GM12878 (cell line): ENCODE measurements around the gene RALGAPA2. TPM values are rescaled to one million over a fixed set of nuclear protein-coding genes. Genes with fewer than 3 reads are reported as not detected.

Source experiments
- ETV6 ChIP-seq, 2 experiments: fragments of 450-650 bp in 1 of 2; IDR thresholded peaks in 1 of 2; conservative IDR thresholded peaks in 1 of 2; 2 replicates each; pipeline ENCODE4 v1.6.1; 2014; ENCODE audit warnings: antibody characterized with exemption in 1 of 2, borderline replicate concordance in 1 of 2, low read depth in 1 of 2, mild to moderate bottlenecking in 1 of 2, moderate library complexity in 1 of 2
- HSF1 ChIP-seq: fragments of 150-350 bp; IDR thresholded peaks from 2 replicates; pipeline ENCODE4 v1.6.1; 2014; ENCODE audit warnings: mild to moderate bottlenecking, low read depth, low read length
- IRF3 ChIP-seq: fragments of 450-650 bp; IDR thresholded peaks from 2 replicates; pipeline ENCODE4 v1.6.1; 2014; ENCODE audit warnings: mild to moderate bottlenecking
- NRF1 ChIP-seq: conservative IDR thresholded peaks from 2 replicates; pipeline ENCODE4 v1.6.1; 2011; ENCODE audit warnings: mild to moderate bottlenecking, low read depth, low read length, improper control_type of control experiment
- RAD51 ChIP-seq: fragments of 450-650 bp; IDR thresholded peaks from 2 replicates; pipeline ENCODE4 v1.6.1; 2016; ENCODE audit warnings: moderate library complexity, mild to moderate bottlenecking, inconsistent platforms
- WRNIP1 ChIP-seq: IDR thresholded peaks from 2 replicates; pipeline ENCODE4 v1.6.1; 2011; ENCODE audit warnings: low read depth, low read length, improper control_type of control experiment, borderline replicate concordance
- ZBTB11 ChIP-seq: fragments of 450-650 bp; formaldehyde crosslinking; IDR thresholded peaks from 2 replicates; pipeline ENCODE4 v1.5.0; 2022; ENCODE audit warnings: mild to moderate bottlenecking, missing genetic modification characterization
- polyA plus RNA-seq, 11 experiments: library from polyadenylated mRNA; depleted of rRNA in 4 of 11; unstranded in 6 of 11; stranded (reverse) in 5 of 11; fragments of >200 nt; fragmentation: Nextera tagmentation in 4 of 11; fragmentation: Illumina TruSeq in 1 of 11; extraction: Ambion mirVana in 4 of 11; extraction: Trizol in 1 of 11; gene quantifications; 1 replicate in 1 of 11; 2 replicates in 10 of 11; pipeline versions ENCODE4 v1.2.1 to v1.2.3, GENCODE V29; 2011 to 2016; ENCODE audit warnings: inconsistent platforms in 2 of 11, missing spikeins in 2 of 11, low read depth in 1 of 11
- total RNA-seq, 4 experiments: library from RNA; depleted of rRNA in 3 of 4; stranded (reverse); fragments of >200 nt in 3 of 4; fragmentation: Illumina TruSeq in 1 of 4; extraction: Trizol in 1 of 4; gene quantifications; 2 replicates each; pipeline versions ENCODE4 v1.2.1 to v1.2.3, GENCODE V29; 2013 to 2021

RALGAPA2 gene
- total and polyA plus RNA-seq, 10 of the 15 experiments (the other 5 are each of a cell fraction or from before 2014, with no cell fraction given), result 2.9 to 29.4 (median 19.6) TPM

- no peak for TF ChIP-seq ETV6 (conservative IDR thresholded peaks at IDR 0.05 in 1 of 2, IDR thresholded peaks at IDR 0.05 in 1 of 2; ENCODE audit: borderline replicate concordance in 1 of 2, low read depth in 1 of 2)
- TF ChIP-seq NRF1, result no peak
- TF ChIP-seq WRNIP1, result no peak
- TF ChIP-seq ZBTB11, result no peak
- TF ChIP-seq HSF1, result no peak
- no peak for TF ChIP-seq IRF3
- no peak for TF ChIP-seq RAD51
Measured at GRCh38 chr20:20411402-20411801, 301.0 kb downstream of the RALGAPA2 start (continued).
